ENCODE measurements around the gene E2F4. TPM values are rescaled to one million over a fixed set of nuclear protein-coding genes. Genes with fewer than 3 reads are reported as not detected.

The E2F4 gene
- total RNA-seq, 1 experiment from 2014 or later = 86.2 TPM

- Histone ChIP-seq H3K9me2 (replicated peaks; ENCODE audit: low read length) (no peaks in the 10 kb centered on the region), H3K27ac (ENCODE audit: low read length) (no peak overlapping the region), H3K4me3 (ENCODE audit: low read length) (no peak overlapping the region), H3K36me3 (ENCODE audit: low read depth, low read length) (peaks cover 18% of the 10 kb centered on the region; the same call in 1 of the 2 replicates), H3K9me3 (ENCODE audit: low read length) (no peaks in the 10 kb centered on the region), H4K20me1 (ENCODE audit: low read length) (no peaks in the 10 kb centered on the region; the same call in none of the 2 replicates), H2AFZ (ENCODE audit: low read length) (no peak overlapping the region), H3F3A (ENCODE audit: low read length, unreplicated experiment) (no peaks in the 10 kb centered on the region), H3K9ac (ENCODE audit: low read length) (no peak overlapping the region), H3K4me2 (ENCODE audit: low read length) (no peak overlapping the region), H3K79me2 (ENCODE audit: low read length) (peaks cover 17% of the 10 kb centered on the region), H3K27me3 (ENCODE audit: low read length) (no peaks in the 10 kb centered on the region), H3K4me1 (ENCODE audit: insufficient read depth, low read length) (peaks cover 6% of the 10 kb centered on the region)
- peak; percentile 77 for ATAC-seq
- peak; percentile 70 for TF ChIP-seq CTCF (conservative IDR thresholded peaks at IDR 0.05; ENCODE audit: low read depth, low read length)
- no peak for TF ChIP-seq EZH2phosphoT487 (IDR thresholded peaks at IDR 0.05; ENCODE audit: borderline replicate concordance, low read length)
- no peak for TF ChIP-seq EZH2 (IDR thresholded peaks at IDR 0.05; ENCODE audit: low read length, unreplicated experiment)
- ChIA-PET CTCF (interaction anchor here (0.9 to 2.3 kb wide), 3 partner anchors 29 to 49 kb away, joined by 3 to 9 read pairs (median 5); partner anchors contain the start of gene TMEM208), POLR2A (ENCODE audit: unreplicated experiment) (interaction anchor here (0.6 kb wide), 2 partner anchors 70 to 1498 kb away, joined by 4 to 15 read pairs; no protein-coding TSS in a partner anchor)
- intact Hi-C loops (cut with micrococcal nuclease) = loop anchor here (10.0 kb wide), 1 partner anchor 47 kb away; the partner anchor contains the start of genes FHOD1 and SLC9A5
- peak; percentile 30 for DNase-seq
- BruUV-seq (replicated peaks) = no TSS peak
These were observed 6.3 kb downstream of the E2F4 start for GRCh38 chr16:67198238-67198734.

GRCh38 chr16:67199011-67199807 lies 7.3 kb downstream of the E2F4 start, which contains the start of gene ELMO3:
Gene ELMO3, plus strand, starts transcription at chr16:67199131. Its CDS starts 196 bp downstream, at chr16:67199327.
- CTCF ChIA-PET = interaction anchor here (1.1 to 2.3 kb wide), 2 partner anchors 28 to 45 kb away, joined by 3 to 9 read pairs; partner anchors contain the start of gene TMEM208

More at GRCh38 chr16:67199011-67199807, 7.3 kb downstream of the E2F4 start, which contains the start of gene ELMO3:
- DNase-seq (no peak), ATAC-seq (peak; percentile 33)
- Histone ChIP-seq H3K4me1 (ENCODE audit: insufficient read depth, low read length) (no peaks in the 10 kb centered on the region), H3K4me3 (ENCODE audit: low read length) (no peak within 1 kb of the TSS), H3K79me2 (ENCODE audit: low read length) (peaks cover 8% of the 10 kb centered on the region), H3K27me3 (ENCODE audit: low read length) (no peaks in the 10 kb centered on the region), H4K20me1 (ENCODE audit: low read length) (no peaks in the 10 kb centered on the region; the same call in 1 of the 2 replicates), H3K9ac (ENCODE audit: low read length) (no peak within 1 kb of the TSS), H3F3A (ENCODE audit: low read length, unreplicated experiment) (no peaks in the 10 kb centered on the region), H3K27ac (ENCODE audit: low read length) (no peak within 1 kb of the TSS), H3K9me2 (replicated peaks; ENCODE audit: low read length) (no peaks in the 10 kb centered on the region), H3K4me2 (ENCODE audit: low read length) (no peak within 1 kb of the TSS), H3K36me3 (ENCODE audit: low read depth, low read length) (peaks cover 15% of the 10 kb centered on the region; the same call in 1 of the 2 replicates), H2AFZ (ENCODE audit: low read length) (no peak within 1 kb of the TSS), H3K9me3 (ENCODE audit: low read length) (no peaks in the 10 kb centered on the region)
- POLR2A ChIA-PET (ENCODE audit: unreplicated experiment) = no interaction called here
- intact Hi-C loops (cut with micrococcal nuclease) = loop anchor here (10.0 kb wide), 1 partner anchor 46 kb away; the partner anchor contains the start of genes FHOD1 and SLC9A5
- BruUV-seq (replicated peaks) = no TSS peak
- no peak for TF ChIP-seq EZH2 (IDR thresholded peaks at IDR 0.05; ENCODE audit: low read length, unreplicated experiment)
- no peak for TF ChIP-seq CTCF (conservative IDR thresholded peaks at IDR 0.05; ENCODE audit: low read depth, low read length)
- TF ChIP-seq EZH2phosphoT487 (IDR thresholded peaks at IDR 0.05; ENCODE audit: borderline replicate concordance, low read length) = no peak
